Suppressor macrophage treated with lipopolysaccharide for 4 hours (primary cell): ENCODE measurements around the gene AGO3.

Experiments
- DNase-seq: peaks from one replicate; pipeline ENCODE4 v3.0.0-alpha.2; 2020

AGO3 gene

DNA sequence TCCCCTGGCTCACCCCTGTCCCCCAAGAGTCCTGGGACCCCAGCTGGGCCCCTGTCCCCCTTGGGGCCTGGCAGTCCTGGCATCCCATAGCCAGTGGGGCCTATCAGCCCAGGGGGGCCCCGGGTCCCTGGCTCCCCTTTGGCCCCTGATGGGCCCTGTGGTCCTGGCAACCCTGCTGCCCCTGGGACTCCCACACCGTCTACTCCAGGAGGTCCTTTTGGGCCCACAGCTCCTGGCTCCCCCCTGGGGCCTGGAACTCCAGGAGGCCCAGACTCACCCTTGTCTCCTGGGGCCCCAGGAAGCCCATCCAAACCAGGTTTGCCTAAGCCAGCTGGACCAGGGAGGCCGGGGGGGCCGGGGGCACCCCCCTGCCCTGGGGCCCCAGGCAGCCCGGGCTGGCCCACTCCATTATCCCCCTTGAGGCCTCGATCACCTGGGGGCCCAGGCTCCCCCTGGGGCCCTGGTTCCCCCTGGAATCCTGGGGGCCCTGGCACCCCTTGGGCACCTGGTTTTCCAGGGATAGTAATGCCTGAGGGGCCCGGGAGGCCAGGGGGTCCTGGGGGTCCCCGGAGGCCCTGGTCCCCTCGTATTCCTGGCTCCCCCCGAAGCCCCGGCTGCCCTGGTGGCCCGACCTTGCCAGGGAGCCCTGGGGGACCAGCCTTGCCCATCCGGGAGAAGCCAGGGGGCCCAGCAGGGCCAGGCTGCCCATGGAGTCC lies 167.9 kb downstream of the AGO3 start:
- no peak for DNase-seq

DNA sequence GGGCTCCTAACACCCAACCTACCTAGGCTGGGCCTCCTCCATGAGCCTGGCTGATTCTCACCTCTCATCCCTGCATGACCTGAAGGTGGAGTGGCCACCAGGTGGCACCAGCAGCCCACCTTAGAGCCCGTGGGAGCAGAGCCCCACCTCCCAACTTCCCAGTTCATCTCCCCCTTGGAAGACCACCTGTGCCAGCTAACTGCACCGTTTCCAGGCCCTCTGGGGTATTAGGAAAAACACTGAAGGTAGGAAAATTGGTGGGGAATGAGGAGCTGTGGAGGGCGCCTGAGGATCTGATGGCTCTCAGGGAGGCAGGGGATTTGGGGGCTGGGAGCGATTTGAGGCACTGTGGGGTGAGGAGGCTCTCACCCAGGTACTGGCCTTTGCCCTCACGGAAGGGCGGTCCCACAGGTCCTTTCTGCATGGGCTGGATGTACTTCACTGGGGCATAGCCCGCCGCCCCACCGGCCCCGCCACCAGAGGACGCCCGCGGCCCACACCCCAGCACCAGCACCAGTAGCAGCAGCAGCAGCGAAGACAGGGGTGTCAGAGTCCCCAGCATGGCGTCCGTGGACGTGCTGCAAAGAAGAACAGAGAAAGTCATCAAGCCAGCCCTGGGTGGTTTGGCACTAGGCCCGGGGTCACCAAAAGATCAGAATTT lies 168.9 kb downstream of the AGO3 start:
- DNase-seq, result peak; percentile 77

- DNase-seq, result no peak
These were observed 169.5 kb downstream of the AGO3 start for GRCh38 chr1:36100376-36100775.

- DNase-seq, result no peak
These were observed 170.6 kb downstream of the AGO3 start for GRCh38 chr1:36101546-36101945.

DNA sequence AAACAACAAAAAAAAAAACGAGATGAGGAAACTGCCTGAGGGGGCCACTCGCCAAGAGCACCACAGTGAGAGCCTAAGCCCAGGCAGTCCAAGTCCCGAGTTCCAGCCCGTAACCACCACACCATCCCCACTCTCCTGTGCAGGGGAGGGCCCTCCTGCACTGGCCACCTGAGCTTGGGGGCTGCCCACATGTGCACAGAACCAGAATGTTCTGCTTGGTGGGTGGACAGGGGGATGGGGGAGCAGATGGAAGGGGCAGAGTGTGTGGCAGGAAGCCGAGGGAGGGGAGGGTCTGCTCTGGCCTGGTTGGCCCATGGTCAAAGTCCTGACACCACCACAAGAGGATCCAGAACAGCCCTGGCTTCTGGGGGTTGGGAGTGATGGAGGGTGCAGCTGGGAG lies 175.4 kb downstream of the AGO3 start:
- no peak for DNase-seq

- DNase-seq, result no peak
These were observed 176.5 kb downstream of the AGO3 start for GRCh38 chr1:36107394-36107793.

- DNase-seq, result no peak
These were observed 177.4 kb downstream of the AGO3 start for GRCh38 chr1:36108314-36108713.

- no peak for DNase-seq
These were observed 178.3 kb downstream of the AGO3 start for GRCh38 chr1:36109041-36109679.

GRCh38 chr1:36111151-36111550 lies 180.2 kb downstream of the AGO3 start:
- no peak for DNase-seq

GRCh38 chr1:36112823-36113222 lies 181.9 kb downstream of the AGO3 start:
- no peak for DNase-seq

DNA sequence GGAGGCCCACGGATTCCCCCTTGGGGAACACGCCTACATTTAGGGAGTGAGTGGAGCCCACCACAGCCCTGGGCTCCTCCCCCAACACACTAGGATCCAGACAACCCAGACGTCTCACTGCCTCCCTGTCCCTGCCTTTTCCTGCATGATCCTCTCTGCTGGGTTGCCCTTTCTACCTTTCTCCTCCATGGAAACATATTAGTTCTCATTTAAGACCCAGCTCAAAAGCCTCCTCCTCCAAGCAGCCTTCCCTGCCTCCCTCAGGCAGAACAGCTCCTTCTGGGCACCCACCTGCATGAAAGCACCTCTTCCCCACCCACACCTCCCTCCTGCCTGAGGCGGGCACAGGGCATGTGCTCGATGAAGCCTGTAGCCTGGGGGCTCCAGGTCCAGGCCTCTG lies 183.5 kb downstream of the AGO3 start:
- DNase-seq, result no peak

DNA sequence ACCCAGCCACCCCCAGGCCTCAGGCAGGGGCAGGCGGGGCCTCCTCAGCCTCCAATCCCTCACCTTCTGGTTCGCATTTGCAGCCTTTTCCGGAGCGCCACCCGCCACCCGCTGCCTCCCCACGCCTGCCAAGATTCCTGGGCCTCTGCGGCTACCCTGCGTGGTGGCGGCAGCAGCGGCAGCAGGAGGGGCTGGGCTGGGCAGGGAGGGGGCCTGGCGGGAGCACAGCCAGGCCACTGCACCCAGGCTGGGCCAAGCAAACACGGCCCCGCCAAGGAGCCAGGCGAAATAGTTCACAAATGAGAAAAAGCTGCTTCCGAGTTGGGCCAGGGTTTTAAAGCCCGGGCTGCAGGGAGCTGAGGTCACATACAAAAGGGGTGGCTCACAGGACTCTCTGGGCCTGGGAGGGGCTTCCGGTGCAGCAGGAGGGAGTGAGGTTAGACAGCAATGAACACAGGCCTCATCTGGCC lies 184.3 kb downstream of the AGO3 start:
- DNase-seq, result no peak

- DNase-seq, result peak; percentile 71
These were observed 185.0 kb downstream of the AGO3 start for GRCh38 chr1:36115931-36116330.

DNA sequence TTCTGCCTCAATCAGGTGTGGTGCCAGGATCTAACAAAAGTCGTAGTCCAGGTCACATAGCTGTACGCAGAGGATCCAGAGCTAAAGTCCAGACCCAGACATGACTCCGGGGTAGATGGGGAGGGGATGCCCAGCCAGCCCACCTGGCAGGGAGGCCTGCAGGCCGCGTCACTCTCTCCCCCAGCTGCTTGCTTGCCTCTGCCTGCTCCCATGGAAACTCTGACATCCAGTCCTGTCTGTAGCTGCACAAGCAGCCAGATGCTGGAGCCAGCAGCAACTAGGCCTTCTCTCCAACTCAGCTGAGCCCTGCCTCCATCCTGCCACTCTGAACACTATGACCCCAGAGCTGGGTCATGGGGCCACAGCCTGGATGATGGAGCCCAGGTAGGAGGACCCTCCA lies 186.0 kb downstream of the AGO3 start:
- no peak for DNase-seq

GRCh38 chr1:36118447-36119204 lies 187.7 kb downstream of the AGO3 start:
- DNase-seq, result no peak

- DNase-seq, result peak; percentile 49
These were observed 188.6 kb downstream of the AGO3 start for GRCh38 chr1:36119456-36119855.
